Neural progenitor cell (in vitro differentiated cells): ENCODE results near the gene GNAS. TPM values are rescaled to one million over a fixed set of nuclear protein-coding genes. Genes with fewer than 3 reads are reported as not detected.
"Not testable (repeated sequence)": the region's sequence is repeated elsewhere in the genome, so short reads cannot be mapped to it uniquely, and the experiment has no call there.

Source experiments
- DNase-seq: peaks from one replicate; pipeline ENCODE4 v3.0.0-alpha.2; 2016; ENCODE audit warnings: low spot score
- H2AFZ ChIP-seq: fragments of 200-600 bp; sonication (generic); replicated peaks from 2 replicates; pipeline ENCODE4 v1.6.1; 2016; ENCODE audit warnings: antibody characterized with exemption
- H3F3A ChIP-seq: fragments of 200-600 bp; sonication (generic); 2 replicates; pipeline ENCODE4 v1.6.1; 2016; ENCODE audit warnings: antibody characterized with exemption, low read depth
- H3K27ac ChIP-seq: fragments of 200-600 bp; sonication (generic); 2 replicates; pipeline ENCODE4 v1.5.1; 2016; ENCODE audit warnings: mild to moderate bottlenecking
- H3K27me3 ChIP-seq: fragments of 200-600 bp; sonication (generic); 2 replicates; pipeline ENCODE4 v1.6.1; 2016; ENCODE audit warnings: mild to moderate bottlenecking, moderate library complexity
- H3K36me3 ChIP-seq: fragments of 200-600 bp; sonication (generic); 2 replicates; pipeline ENCODE4 v1.5.1; 2016
- H3K4me1 ChIP-seq: fragments of 200-600 bp; sonication (generic); 2 replicates; pipeline ENCODE4 v1.6.1; 2016; ENCODE audit warnings: mixed run types
- H3K4me2 ChIP-seq: fragments of 200-600 bp; sonication (generic); 2 replicates; pipeline ENCODE4 v1.6.1; 2016
- H3K4me3 ChIP-seq: fragments of 200-600 bp; sonication (generic); 2 replicates; pipeline ENCODE4 v1.5.1; 2016
- H3K79me2 ChIP-seq: fragments of 200-600 bp; sonication (generic); 2 replicates; pipeline ENCODE4 v1.6.1; 2016; ENCODE audit warnings: low read depth
- H3K9ac ChIP-seq: fragments of 200-600 bp; sonication (generic); 2 replicates; pipeline ENCODE4 v1.6.1; 2016
- H3K9me3 ChIP-seq: fragments of 200-600 bp; sonication (generic); 2 replicates; pipeline ENCODE4 v1.5.1; 2016; ENCODE audit warnings: low read depth
- H4K20me1 ChIP-seq: fragments of 200-600 bp; sonication (generic); 2 replicates; pipeline ENCODE4 v1.6.1; 2016; ENCODE audit warnings: low read depth
- H3K27ac Mint-ChIP-seq: 3 replicates; pipeline ENCODE4 v1.8.0; 2021; ENCODE audit warnings: mixed read lengths
- H3K27me3 Mint-ChIP-seq: 2 replicates; pipeline ENCODE4 v1.8.0; 2022; ENCODE audit warnings: low read depth, mild to moderate bottlenecking, inconsistent platforms, moderate library complexity, mixed read lengths; ENCODE audit not compliant: insufficient read depth
- H3K36me3 Mint-ChIP-seq: 3 replicates; pipeline ENCODE4 v1.8.0; 2021; ENCODE audit warnings: mixed read lengths
- H3K4me1 Mint-ChIP-seq: 3 replicates; pipeline ENCODE4 v1.8.0; 2021; ENCODE audit warnings: mixed read lengths
- H3K4me3 Mint-ChIP-seq: 3 replicates; pipeline ENCODE4 v1.8.0; 2021; ENCODE audit warnings: mild to moderate bottlenecking, moderate library complexity, mixed read lengths
- H3K9me3 Mint-ChIP-seq: 3 replicates; pipeline ENCODE4 v1.8.0; 2020; ENCODE audit warnings: mixed read lengths
- CTCF ChIP-seq: fragments of 200-600 bp; sonication (generic); IDR thresholded peaks from 2 replicates; pipeline ENCODE4 v1.5.1; 2017; ENCODE audit warnings: antibody characterized with exemption, mild to moderate bottlenecking
- EZH2 ChIP-seq: fragments of 200-600 bp; sonication (generic); IDR thresholded peaks from 2 replicates; pipeline ENCODE4 v1.6.1; 2017; ENCODE audit warnings: antibody characterized with exemption, mild to moderate bottlenecking, moderate library complexity
- EZH2phosphoT487 ChIP-seq: fragments of 200-600 bp; sonication (generic); IDR thresholded peaks from 2 replicates; pipeline ENCODE4 v1.6.1; 2017; ENCODE audit warnings: antibody characterized with exemption
- total RNA-seq: library from RNA; depleted of rRNA; stranded (reverse); fragments of >200 nt; gene quantifications from 2 replicates; pipeline ENCODE4 v1.2.3, GENCODE V29; 2015; ENCODE audit warnings: low replicate concordance

Gene GNAS
- total RNA-seq, 1 donor from 2014 or later = 794 TPM

GRCh38 chr20:58819921-58820320 lies 32.6 kb upstream of the GNAS start:
- peaks cover 8% of the 10 kb centered on the region for H3K9me3 Mint-ChIP-seq
- H3K9me3 ChIP-seq = no peaks in the 10 kb centered on the region
- no peak overlapping the region for H3K4me2 ChIP-seq
- H3K36me3 ChIP-seq = no peaks in the 10 kb centered on the region
- H3F3A ChIP-seq = no peaks in the 10 kb centered on the region
- no peak overlapping the region for H3K27ac ChIP-seq
- no peaks in the 10 kb centered on the region for H3K4me1 ChIP-seq
- no peak for TF ChIP-seq EZH2phosphoT487
- TF ChIP-seq CTCF = no peak
- TF ChIP-seq EZH2 = no peak
- peaks cover 12% of the 10 kb centered on the region for H3K36me3 Mint-ChIP-seq
- DNase-seq = no peak
- no peak overlapping the region for H2AFZ ChIP-seq
- H3K27ac Mint-ChIP-seq = no peak overlapping the region
- H3K4me3 Mint-ChIP-seq = no peak overlapping the region
- H3K4me3 ChIP-seq = no peak overlapping the region
- H3K4me1 Mint-ChIP-seq = peaks cover 3% of the 10 kb centered on the region
- H3K79me2 ChIP-seq = no peaks in the 10 kb centered on the region
- H3K27me3 Mint-ChIP-seq = peaks cover 2% of the 10 kb centered on the region
- peaks cover 2% of the 10 kb centered on the region for H4K20me1 ChIP-seq
- no peaks in the 10 kb centered on the region for H3K27me3 ChIP-seq
- H3K9ac ChIP-seq = no peak overlapping the region

- not testable (repeated sequence) for H3K4me3 ChIP-seq, H2AFZ ChIP-seq, H3K9me3 Mint-ChIP-seq, H3K79me2 ChIP-seq, H3K27ac Mint-ChIP-seq, H3K4me3 Mint-ChIP-seq, H3K9ac ChIP-seq, H3K4me1 ChIP-seq, H3K9me3 ChIP-seq, H4K20me1 ChIP-seq, H3K4me2 ChIP-seq, H3K4me1 Mint-ChIP-seq, H3K36me3 ChIP-seq, H3K27ac ChIP-seq, H3F3A ChIP-seq, DNase-seq, H3K27me3 Mint-ChIP-seq, H3K27me3 ChIP-seq
- peaks cover 12% of the 10 kb centered on the region for H3K36me3 Mint-ChIP-seq
Observed at GRCh38 chr20:58820515-58820914, 32.0 kb upstream of the GNAS start.

- H3K36me3 ChIP-seq = no peaks in the 10 kb centered on the region
- no peak for DNase-seq
- H3K4me3 ChIP-seq = no peak overlapping the region
- H3K79me2 ChIP-seq = no peaks in the 10 kb centered on the region
- no peak overlapping the region for H3K27ac ChIP-seq
- Mint-ChIP-seq H3K9me3 (peaks cover 8% of the 10 kb centered on the region), H3K27me3 (peaks cover 2% of the 10 kb centered on the region), H3K4me3 (no peak overlapping the region), H3K4me1 (peaks cover 5% of the 10 kb centered on the region), H3K36me3 (peaks cover 12% of the 10 kb centered on the region), H3K27ac (no peak overlapping the region)
- H3K9me3 ChIP-seq = no peaks in the 10 kb centered on the region
- H3K4me1 ChIP-seq = no peaks in the 10 kb centered on the region
- TF ChIP-seq EZH2 = no peak
- TF ChIP-seq CTCF = no peak
- TF ChIP-seq EZH2phosphoT487 = no peak
- no peaks in the 10 kb centered on the region for H4K20me1 ChIP-seq
- H3K27me3 ChIP-seq = no peaks in the 10 kb centered on the region
- no peaks in the 10 kb centered on the region for H3F3A ChIP-seq
- no peak overlapping the region for H3K4me2 ChIP-seq
- H3K9ac ChIP-seq = no peak overlapping the region
- no peak overlapping the region for H2AFZ ChIP-seq
Observed at GRCh38 chr20:58822149-58822548, 30.4 kb upstream of the GNAS start.

- Histone ChIP-seq H2AFZ (no peak overlapping the region), H3K4me1 (no peaks in the 10 kb centered on the region), H3K36me3 (no peaks in the 10 kb centered on the region), H3K27me3 (no peaks in the 10 kb centered on the region), H3K9ac (no peak overlapping the region), H3F3A (no peaks in the 10 kb centered on the region), H3K4me2 (no peak overlapping the region), H3K27ac (no peak overlapping the region), H3K9me3 (no peaks in the 10 kb centered on the region), H3K4me3 (no peak overlapping the region), H3K79me2 (no peaks in the 10 kb centered on the region), H4K20me1 (no peaks in the 10 kb centered on the region)
- no peak for DNase-seq
- H3K27ac Mint-ChIP-seq = no peak overlapping the region
- peaks cover 2% of the 10 kb centered on the region for H3K27me3 Mint-ChIP-seq
- TF ChIP-seq EZH2 (no peak), CTCF (no peak), EZH2phosphoT487 (no peak)
- peaks cover 12% of the 10 kb centered on the region for H3K36me3 Mint-ChIP-seq
- H3K4me3 Mint-ChIP-seq = no peak overlapping the region
- H3K9me3 Mint-ChIP-seq = peaks cover 8% of the 10 kb centered on the region
- H3K4me1 Mint-ChIP-seq = peaks cover 5% of the 10 kb centered on the region
Observed at GRCh38 chr20:58822748-58823730, 29.5 kb upstream of the GNAS start.
